Stimulated activated CD8-positive, alpha-beta memory T cell treated with anti-CD3 and anti-CD28 coated beads, Interleukin-15, amount 100 ng/mL, for 48 hours (primary cell): ENCODE results near the gene C12orf43.
"Not testable (repeated sequence)": the region's sequence is repeated elsewhere in the genome, so short reads cannot be mapped to it uniquely, and the experiment has no call there.

Experiments used
- DNase-seq, 2 donors: peaks; one replicate each; pipeline ENCODE4 v3.0.0-alpha.2; 2020; ENCODE audit warnings: low read depth in 2 of 2

The C12orf43 gene, protein sequence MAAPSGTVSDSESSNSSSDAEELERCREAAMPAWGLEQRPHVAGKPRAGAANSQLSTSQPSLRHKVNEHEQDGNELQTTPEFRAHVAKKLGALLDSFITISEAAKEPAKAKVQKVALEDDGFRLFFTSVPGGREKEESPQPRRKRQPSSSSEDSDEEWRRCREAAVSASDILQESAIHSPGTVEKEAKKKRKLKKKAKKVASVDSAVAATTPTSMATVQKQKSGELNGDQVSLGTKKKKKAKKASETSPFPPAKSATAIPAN

DNA sequence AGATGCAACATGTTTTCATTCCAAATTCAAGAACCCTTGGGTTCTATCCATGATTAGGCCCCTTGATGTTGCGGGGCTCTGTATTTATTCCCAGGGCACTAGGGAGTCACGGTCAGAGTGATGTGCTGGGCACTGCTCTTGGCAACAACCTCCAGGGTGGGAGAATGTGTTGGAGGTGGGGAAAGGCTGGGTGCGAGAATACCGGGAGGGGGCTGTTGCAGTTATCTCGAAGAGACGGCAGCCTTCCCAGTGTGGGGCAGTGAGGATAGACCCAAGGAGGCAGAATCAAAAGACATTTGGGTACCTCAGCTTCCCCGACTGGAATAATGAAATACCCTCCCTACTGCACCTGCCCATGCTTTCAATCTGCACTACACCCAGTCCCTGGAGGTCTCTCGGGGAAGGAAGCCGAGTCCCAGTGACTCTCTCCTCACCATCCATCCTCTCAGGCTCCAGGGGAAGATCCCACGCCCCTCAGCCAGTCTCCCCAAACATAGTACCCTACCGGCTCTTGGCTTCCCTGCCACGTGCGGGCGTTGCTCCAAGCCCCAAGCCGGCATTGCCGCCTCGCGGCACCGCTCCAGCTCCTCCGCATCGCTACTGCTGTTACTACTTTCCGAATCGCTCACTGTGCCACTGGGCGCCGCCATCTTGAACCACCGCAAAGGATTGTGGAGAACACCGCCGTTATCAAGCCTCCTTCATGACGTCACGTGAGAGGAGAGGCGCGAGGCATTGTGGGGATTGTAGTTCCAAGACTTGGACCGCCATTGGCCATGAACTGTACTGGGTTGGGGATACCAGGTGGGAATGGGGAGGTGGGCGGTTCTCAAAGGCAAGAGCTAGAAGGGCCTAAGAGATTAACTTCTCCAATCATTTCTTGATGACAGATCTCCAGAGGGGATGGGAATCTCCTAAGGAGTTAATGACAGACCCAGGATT is at the start of gene C12orf43:
TSS of gene C12orf43 (minus strand) at position 663 of the 942 bp plus-strand sequence. CDS start at position 650, 13 bp downstream.
- peak; percentile 83 to 85 for DNase-seq

DNA sequence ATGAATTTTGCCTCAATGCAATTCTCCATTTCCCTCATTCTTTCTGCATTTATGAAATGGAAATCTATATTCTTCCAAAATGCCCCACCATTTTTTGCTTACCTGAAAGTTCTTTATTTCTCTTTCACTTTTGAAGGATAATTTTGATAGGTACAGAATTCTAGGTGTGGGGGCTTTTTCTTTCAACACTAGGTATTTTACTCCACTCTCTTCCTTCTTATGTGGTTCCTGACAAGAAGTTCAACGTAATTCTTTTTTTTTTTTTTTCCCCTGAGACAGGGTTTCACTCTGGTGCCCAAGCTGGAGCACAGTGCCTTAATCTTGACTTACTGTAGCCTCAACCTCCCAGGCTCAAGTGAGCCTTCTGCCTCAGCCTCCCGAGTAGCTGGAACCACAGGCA is 49.1 kb upstream of the C12orf43 start:
- DNase-seq: no peak

DNA sequence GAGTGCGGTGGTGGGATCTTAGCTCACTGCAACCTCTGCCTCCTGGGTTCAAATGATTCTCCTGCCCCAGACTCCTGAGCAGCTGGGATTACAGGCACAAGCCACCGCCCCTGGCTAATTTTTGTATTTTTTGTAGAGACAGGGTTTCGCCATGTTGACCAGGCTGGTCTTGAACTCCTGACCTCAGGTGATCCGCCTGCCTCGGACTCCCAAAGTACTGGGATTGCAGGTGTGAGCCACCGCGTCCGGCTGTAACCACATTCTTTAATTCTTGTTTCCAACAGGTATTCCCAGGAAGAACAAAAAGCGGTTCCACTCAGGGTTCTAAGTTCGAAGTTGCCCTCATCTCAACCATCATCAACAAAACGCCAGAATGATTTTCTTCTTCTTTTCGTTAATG is 48.3 kb upstream of the C12orf43 start:
- not testable (repeated sequence) for DNase-seq

DNA sequence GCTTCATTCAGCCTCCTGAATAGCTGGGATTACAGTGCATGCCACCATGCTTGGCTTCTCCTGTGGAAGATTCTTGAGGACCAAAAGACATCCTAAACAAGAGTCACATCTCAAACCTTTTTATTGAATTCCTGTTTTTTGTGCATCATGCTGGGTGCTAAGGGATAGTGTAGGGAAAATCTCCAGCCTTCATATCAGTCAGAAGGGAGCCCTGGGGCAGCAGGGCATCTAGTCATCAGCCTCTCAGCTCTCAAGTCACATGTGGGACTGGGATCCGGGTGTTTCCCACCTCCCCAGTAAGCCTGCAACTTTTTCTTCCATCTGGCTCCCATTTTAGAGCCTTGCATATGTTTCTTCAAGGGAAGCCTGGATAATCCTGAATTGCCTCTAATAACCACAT is 47.8 kb upstream of the C12orf43 start:
- DNase-seq: no peak

DNA sequence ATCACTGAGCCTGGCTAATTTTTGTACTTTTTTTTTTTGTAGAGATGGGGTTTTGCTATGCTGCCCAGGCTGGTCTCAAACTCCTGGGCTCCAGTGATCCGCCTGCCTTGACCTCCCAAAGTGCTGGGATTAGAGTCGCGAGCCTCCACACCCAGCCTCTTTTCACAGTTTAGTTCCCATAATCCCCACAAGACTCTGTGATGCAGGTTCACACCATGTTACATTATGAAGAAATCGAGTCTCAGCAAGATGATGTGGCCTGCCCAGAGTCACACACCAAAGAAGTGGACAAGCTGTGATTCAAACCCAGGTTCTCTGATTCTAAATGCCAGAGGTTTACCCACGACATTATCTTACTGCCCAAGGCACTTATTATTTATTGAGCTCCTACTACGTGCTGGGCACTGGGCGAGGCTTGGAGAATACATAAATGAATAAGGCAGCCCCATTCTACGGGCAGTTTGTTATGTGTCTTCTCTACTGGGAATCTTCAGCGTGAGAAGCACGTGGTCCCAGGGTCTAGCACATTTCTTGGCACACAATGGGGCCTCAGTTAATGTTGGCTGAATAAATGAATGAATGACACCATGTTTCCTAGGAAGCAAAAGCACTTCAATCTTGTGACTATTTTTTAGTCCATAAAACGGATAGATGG is 46.2 kb upstream of the C12orf43 start:
- no peak for DNase-seq

DNA sequence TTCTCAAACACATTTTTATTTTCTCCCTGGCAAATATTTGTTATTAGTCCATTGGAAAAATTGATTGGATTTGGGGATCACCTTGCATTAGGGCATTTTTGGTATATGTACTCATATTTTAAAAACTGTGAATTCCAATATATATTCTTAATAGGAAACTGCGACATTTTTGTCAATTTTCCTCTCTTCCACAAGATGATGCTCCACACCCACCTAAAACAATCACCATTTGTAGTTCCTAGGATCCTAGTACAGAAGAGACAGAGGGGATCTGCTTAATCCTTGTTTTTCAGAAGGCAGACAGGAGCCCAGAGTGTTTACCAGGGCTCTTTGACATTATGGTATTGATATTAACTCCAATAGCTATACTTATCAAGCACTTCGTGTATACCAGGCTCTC is 45.5 kb upstream of the C12orf43 start:
- no peak for DNase-seq

DNA sequence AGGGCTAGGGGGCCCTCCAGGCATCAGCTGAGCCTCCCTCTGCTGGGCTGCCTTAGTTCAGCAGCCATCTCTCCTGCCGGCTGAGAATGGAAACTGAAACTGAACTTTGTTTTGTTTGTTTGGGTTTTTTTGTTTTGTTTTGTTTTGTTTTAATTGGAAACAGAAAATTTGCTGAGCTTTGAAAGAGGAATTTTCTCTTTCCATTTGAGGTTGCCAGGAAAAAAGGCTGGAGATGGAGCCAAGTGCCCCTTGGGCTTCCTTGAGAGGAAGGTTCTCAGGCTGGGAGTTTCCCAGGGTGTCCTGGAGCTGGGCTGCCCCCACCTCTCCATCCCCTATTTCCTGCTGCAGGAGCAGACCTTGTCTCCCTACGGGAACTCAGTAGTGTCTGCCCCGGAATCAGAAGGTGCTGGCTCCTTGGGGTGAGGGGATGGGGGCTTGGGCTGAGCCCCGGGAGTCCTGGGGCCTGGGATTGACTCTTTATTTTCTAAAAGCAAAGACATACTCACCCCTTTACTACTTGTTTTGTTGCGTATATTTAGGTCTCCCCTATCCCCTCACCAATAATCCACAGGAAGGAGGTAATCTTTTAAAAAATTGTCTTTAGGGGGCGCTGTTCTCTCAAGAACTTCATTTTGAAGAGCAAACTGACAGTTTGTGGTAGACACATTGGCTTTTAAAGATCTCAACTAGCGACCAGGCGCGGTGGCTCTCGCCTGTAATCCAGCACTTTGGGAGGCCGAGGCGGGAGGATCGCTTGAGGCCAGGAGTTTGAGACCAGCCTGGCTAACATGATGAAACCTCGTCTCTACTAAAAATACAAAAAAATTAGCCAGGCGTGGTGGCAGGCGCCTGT is 44.1 kb upstream of the C12orf43 start:
- peak in 1 of 2 donors; percentile 37 for DNase-seq

DNA sequence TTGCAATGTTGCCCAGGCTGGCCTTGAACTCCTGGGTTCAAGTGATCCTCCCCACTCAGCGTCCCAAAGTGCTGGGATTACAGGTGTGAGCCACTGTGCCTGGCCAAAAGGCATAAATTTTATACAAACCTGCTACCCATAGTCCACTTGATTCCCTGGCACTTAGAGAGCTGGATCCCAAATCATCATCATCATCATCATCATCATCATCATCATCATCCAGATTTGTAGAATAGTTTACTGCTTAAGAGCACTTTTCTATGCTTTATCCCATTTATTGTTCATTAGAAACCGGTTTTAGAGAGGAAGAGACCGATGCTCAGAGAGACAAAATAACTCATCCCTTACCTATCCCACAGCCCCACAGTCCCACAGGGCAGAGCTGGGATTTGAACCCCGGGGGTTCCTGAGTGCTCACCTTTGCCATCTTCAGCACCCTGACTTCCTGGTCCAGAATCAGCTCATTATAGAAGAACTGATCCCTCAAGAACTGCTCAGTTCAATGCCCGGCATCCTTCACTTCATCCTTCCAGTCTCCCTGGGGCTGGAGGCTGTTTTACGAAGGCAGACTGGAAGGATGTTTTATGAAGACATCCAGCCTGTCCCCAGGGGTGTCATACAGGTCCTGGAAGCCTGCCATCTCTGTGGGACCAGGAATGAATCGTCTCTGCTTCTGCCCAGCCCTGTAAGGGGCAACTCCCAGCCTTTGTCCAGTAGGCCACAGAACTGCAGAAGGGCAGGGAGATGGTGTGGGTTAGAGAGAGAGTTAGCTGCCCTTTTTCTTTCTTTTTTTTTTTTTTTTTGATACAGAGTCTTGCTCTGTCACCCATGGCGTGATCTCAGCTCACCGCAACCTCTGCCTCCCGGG is 43.0 kb upstream of the C12orf43 start:
- no peak for DNase-seq

DNA sequence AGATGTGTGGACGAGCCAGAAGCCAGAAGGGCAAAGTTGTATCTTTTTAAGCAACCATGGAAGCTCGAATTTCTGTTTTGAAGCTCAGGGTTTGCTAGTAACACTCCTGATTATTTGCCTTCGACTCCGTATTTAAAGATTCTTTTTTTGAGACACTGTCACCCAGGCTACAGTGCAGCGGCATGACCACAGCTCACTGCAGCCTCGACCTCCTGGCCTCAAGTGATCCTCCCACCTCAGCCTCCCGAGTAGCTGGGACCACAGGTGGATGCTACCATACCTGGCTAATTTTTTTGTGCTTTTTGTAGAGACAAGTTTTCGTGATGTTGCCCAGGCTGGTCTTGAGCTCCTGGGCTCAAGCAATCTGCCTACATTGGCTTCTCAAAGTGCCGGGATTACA is 41.5 kb upstream of the C12orf43 start:
- no peak for DNase-seq

DNA sequence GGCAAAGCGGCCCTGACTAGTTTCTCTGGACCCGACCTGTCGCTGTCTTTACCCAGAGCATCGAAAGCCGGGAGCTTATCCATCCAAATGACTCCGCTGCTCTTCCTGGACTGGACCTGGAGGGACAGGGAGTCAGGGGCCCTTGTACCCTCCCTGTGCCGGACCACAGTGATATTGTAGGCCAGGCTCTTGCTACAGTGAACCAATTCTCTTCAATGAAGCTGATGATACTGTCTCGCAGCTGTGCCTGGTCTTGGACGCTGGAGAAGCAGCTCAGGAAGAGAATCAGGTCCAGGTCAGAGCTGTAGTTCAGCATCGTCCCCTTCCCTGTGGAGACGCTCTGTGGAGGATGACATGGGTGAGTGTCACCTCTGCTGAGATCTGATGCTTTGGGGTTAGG is 37.4 kb upstream of the C12orf43 start:
- DNase-seq: no peak

DNA sequence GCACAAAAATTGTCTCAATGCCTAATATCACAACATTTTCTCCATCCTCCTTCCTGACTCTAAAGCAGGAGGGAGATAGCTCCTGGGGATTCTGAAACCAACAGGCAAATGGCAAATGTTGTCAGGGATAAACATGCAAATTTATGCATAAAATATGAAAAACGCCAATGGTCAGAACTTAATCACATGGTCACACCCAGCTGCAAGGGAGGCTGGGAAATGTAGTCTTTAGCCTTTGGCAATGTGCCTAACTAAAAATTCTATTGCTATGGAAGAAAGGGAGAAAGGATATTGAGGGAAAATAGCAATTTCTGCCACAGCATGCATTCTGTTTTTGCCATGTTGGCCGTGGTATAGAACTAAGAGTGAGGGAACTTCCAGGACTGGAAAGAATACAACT is 34.4 kb upstream of the C12orf43 start:
- DNase-seq: no peak

DNA sequence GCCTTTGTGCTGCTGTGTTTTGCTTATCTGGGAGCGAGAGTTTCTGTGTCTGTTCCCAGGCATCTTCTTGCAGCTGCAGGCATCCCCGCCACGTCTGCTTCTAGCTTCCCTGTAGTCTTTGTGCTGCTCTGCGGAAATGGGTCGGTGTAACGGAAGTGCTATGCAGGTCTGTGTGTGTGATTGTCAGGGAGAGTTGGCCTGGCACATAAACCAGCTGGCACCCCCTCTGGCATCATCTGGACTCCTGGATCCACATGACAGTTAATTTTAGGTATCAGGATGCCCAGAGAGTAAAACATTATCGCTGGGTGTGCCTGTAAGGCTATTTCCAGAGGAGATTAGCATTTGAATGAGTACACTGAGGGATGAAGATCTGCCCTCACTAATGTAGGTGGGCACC is 32.2 kb upstream of the C12orf43 start:
- no peak for DNase-seq

DNA sequence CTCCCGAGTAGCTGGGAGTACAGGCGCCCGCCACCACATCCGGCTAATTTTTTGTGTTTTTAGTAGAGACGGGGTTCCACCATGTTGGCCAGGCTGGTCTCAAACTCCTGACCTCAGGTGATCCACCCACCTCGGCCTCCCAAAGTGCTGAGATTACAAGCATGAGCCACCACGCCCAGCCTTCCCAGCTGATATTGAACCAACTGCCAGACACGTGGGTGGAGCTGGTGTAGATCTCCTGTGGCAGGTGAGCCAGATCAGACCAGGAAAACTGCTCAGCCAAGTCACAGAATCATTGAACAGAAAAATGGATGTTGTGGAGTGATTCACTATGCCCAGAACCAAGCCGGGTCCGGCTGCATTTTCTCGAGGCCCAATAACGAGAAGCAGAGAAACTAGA is 31.1 kb upstream of the C12orf43 start:
- DNase-seq: not testable (repeated sequence)

DNA sequence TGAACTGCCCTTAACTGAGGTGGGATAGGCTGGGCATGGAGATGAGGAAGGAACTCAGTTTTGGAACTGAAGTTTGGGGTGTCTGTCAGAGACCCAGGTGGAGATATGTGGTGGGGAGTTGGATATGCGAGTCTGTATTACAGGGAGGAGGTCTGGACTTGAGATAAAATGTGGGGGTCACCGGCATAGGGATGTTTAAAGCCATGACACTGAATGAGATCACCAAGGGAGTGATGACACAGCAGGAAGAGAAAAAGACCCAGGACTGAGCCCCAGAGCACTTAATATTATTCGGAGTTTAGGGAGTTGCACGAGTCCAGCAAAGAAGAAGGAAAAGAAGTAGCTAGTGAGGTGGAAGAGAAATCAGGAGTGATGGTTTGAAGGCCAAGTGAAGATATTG is 26.8 kb upstream of the C12orf43 start:
- DNase-seq: no peak

DNA sequence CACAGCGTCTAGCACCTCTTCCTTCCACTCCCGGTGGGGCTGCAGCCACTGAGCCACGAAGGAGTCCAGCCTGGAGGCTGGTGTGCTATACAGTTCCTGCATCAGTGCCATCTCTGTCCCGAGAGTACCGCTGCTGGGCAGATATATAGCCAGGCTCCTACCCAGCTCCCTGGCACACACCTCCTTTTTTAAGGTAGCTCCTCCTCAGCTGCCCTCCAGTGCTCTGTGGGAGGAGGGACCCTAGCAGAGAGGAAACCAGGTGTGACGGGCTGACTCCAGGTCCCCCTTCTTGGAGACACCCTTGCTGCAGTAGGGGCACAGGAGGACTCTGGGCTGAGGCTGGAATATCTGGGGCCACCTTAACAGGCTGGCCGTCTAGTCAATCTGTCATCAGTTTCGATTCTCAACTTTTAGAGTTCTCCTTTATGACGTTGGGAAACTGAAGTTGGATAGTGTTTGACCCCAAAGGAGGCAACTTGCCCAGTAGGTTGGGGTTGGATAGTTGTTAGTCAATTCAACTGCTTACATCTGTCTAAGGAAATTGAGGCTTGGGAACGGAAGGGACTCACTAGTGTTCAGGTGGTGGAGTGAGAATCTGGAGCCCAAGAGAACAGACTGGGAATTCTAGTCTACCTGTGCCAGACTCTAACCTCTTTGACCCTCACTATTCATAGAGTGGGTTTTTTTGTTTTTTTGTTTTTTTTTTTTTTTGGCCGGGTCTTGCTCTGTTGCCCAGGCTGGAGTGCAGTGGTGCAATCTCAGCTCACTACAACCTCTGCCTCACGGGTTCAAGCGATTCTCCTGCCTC is 22.8 kb upstream of the C12orf43 start, which contains the start of gene OASL:
TSS of gene OASL (minus strand) at position 386 of the 808 bp plus-strand sequence. CDS start at position 111, 275 bp downstream.
- DNase-seq: peak in 1 of 2 donors; percentile 37

DNA sequence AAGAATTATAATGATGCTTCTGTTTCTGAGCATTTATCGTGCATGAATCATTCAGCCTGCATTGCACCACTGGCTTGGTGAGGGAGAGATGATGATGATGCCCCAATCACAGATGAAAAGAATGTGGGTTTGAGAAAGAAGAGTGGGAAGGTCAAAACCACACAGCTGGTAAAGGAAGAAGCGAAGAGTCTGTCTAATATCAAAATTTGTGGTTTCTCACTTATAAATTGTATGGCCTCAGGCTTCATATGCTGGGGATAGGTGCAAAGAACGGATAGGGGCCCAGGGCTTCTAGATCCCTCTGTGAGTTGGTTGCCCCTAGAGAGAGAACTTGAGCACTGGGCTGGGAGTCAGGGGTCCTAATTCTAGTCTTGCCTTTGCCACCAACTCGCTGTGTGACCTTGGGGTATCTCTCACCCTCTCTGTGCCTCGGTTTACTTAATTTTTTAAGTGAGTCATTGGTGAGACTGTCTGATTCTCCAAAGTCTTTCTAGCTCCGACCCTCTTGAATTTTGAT is 20.6 kb upstream of the C12orf43 start:
- peak; percentile 34 to 35 for DNase-seq

DNA sequence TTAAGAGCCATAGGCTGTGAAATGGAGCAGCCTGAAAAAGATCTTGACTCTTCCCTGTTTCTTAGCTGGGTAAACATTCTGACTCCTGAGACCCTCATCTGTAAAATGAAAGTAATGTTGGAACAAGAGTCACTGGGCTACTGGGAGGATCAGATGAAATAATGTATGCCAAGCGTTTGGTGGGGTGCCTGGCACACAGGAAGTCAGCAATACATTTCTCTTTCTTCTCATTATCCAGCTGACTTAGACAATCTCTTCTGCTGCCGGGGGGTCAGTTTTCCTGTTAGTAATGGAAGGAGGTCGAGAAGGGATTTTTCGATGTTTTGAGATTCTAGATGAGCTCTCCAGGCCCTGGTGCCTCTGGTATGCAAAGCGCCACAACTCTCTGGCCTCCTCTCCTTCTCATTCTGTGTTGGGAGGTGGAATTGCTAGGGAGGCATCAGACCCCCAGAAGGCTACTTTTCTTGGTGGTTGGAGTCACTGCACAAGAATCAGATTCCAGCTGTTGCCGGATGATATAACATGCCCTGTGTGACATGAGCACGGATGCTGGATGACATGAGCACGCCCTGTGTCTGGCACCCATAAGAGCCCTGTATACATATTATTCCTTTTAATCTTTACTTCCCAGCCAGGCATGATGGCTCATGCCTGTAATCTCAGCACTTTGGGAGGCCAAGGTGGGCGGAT is 18.5 kb upstream of the C12orf43 start:
- DNase-seq: no peak

DNA sequence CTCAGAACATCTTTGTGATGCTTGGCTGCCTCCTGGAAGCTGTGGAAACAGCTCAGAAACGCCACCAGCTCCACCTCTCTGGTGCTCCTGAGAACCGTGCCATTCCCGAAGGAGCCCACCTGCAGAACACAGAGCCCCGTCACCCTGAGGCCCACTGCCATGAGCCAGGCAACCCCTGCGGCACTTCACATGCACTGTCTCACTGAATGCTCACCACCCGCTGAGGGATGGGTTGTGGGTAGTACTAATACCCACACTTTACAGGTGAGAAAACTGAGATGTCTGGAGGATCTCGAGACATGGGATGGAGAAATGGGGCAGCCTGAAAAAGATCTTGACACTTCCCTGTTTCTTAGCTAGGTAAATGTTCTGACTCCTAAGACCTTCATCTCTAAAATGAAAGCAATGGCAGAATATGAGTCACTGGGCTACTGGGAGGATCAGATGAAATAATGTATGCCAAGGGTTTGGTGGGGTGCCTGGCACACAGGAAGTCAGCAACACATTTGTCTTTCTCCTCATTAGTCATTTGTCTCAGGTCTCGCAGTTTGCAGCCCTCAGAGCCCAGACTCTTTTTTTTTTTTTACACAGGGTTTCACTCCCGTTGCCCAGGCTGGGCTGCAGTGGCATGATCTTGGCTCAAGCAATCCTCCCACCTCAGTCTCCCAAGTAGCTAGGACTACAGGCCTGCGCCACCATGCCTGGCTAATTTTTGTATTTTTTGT is 17.5 kb upstream of the C12orf43 start:
- DNase-seq: peak in 1 of 2 donors; percentile 45
